Hematopoietic multipotent progenitor cell treated with erythropoietin and hydrocortisone succinate and interleukin-3 and kit ligand, for 6 days (in vitro differentiated cells): Measurements from ENCODE around the gene AGMO.

Source experiments
- DNase-seq: peaks from one replicate; pipeline ENCODE4 v3.0.0-alpha.2; 2015

Gene AGMO

DNA sequence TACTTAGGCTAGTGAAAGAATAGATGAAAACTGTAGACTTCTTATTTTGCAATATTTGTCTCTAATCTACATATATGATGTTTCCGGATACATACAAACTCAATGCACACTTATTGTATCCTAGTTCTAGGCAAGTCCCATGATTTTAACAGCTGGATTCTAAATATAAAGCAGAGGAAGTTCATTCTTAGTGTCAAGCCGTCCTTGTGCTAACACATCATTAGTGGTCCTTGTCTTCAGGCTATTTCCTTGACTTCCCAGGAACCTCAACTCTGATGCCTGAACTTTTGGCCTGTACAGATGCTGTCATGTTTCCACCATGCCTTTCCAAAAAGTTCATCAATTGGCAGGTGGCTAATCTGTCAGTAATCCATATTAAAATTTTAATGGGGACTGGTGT, 357.4 kb downstream of the AGMO start:
- DNase-seq, result no peak

DNA sequence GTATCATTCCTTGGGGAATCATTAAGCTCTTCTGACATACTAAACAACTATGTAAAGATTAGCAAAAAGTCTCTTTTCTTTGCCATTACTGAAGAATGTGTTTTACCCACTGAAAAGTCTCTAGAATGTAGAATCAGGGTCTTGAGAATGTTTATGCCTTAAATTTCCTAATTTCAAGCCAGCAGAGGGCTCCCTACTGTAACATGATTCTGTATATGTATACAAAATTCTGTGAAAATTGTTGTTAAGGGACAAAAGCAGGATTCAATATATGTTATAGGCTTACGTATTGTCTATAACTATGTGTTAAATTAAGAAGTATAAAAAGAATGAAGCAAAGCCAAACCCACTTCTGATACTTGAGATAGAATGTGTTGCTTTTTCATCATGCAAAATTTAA, 362.3 kb downstream of the AGMO start:
- DNase-seq, result peak; percentile 55

DNA sequence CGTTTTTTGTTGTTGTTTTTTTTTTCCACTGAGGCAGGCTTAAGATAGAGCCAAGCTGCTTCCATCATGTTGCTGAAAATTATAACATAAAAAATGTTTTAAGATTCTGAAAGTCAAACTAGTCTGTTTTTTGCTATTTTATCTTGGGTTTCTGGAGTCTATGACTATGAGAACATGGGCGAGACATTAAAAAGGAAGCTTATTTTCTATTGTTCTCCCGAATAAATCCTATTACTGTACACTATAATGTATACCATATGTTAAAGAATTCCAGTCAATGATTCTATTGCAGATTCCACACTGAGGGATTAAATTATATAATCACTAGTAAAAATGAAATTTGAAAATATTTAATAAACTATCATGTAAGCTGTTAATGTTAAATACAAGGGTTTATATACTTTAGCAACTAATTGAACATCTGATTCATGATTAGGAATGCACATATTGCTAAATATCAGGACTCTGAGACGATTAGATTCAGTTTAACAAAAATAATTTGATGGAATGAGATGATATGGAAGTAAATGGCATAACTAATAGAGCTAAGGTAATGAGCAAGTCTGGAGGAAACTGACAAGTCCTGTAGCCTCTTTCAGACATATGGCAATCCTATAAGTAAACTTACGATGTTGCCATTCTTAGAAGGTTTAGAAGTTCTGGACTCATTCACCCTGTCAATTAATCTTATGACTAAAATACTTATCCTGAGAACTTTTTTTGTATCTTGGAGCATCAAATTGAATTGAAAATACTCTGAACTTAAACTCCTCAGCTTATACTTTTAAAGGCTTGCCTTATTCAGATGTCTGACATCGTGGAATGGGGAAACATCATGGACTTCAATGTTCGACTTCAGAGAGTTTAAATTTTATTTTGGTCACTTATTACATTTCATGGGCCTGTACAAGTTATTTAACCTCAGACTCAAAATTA, 364.5 kb downstream of the AGMO start:
- DNase-seq, result no peak

DNA sequence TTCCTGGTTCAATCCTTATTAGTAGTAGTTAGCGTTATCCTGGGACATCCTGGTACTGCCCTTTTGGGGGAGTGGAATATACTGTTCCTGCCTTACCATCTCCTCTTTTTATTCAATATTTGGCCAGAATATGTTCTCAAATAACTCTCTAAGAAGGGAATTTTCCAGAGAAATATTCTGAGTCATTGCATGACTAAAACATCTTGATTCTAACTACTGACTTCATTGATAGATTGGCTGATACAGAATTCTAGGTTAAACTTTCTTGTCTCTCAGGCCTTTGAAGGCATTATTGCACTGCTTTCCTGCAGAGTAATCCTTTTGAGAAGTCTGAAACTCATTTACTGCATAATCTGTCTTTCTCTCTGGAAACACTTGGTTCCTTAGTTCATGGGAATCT, 383.8 kb downstream of the AGMO start:
- no peak for DNase-seq

DNA sequence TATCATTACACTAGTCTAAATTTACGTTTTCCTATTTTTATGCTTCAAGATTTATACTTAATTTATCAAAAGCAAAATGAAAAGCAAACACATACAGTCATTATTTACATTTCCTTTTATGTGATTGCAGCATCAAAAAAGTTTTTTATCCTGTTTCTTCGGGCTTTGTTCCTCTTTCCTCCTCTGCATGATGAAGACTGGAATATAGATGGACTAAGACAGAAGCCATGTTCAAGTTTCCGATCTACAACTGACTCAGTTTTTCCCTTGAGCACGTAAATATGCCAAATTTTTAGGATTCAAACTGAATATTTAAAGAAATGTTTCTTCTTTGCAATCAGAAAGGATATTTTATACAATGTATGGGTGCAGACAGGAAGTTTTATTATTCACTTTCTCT, 385.7 kb downstream of the AGMO start:
- no peak for DNase-seq

DNA sequence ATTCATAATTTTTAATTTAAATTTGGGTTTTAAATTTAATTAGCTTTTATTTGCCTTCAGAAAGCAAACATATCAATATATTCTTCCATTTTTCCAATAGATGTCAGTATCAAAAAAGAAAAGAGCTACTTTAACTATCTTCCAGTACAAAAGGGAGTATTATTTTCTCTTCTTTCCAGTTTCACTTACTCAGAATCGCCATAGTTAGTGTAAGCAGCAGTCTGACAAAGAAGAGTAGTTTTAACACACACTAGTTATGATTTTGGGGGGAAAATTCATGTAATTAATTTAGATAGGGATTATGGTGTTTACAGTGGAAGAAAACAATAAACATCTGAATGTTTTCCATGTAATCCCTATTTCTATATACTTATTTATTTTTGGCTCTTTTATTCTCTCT, 386.7 kb downstream of the AGMO start:
- DNase-seq, result no peak

DNA sequence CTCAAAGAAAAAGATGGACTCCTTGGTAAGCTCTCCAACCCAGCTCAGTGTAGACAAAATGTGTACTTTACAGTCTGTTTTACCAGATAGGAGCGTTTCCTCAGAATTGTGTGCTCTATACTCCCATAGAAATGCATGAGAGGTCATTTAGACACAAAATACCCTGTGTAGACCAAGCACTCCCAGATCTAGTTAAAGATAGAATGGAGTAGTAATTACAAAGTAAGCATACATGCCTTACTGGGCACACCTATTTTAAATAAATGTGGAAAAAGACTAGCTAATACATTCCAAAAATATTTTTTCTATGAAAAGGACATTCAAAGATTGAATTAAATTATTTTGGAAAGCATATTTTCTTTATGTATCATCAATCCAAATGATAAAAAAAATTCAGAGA, 387.3 kb downstream of the AGMO start:
- DNase-seq, result no peak

DNA sequence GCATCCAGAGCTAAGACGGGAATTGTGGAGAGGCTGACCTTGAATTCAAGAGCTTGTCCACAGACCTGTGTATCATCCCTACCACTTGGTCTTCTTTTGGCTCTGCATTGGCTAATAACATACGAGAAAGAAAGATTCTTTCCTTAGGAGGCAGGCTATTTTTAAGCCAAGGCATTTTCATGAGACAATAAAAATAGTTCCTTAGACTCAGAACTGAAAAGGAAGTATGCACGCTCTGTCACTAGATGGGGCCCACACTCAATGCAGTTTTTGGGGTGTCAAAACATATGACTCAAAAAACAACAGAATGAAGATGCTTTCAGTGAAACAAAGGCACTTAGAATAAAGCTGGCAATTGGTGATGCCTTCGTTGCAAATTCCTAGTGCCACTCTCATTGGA, 393.3 kb downstream of the AGMO start:
- peak; percentile 6 for DNase-seq

DNA sequence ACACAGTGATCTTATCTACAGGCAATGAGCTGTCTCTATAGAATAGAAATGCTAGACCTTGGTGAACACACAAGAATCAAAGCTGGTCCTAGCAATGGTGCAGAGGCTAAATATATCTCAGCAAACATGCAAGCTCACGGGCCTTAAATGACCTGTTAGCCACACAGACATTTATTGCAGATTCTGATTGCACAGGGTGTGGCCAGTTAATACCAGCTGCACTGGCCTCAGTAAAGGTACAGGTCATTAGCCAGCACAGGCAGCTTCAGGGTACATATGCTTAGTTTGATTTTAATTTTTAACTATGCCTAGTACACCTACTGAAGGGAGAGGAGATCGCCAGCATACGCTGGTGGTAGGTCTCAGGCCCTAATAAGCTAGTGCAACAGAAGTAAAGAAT, 393.9 kb downstream of the AGMO start:
- no peak for DNase-seq

DNA sequence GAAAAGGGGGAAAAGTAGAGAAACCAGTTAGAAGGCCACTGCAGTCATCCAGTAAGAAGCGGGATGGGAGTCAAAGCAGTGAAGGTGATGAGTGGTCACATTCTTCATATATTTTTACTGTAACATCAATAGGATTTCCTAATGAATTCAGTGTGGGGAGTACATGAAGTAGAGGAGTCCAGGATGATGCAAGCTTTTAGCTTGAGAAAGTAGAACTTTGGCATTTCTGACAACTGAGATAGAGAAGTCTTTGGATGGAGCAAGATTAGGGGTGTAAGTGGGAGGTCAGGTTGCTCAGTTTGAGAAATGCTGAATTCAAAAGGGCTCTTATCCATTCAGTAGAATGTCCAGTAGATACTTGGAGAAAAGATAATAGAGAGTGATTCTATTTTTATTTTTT, 395.2 kb downstream of the AGMO start:
- DNase-seq, result no peak

DNA sequence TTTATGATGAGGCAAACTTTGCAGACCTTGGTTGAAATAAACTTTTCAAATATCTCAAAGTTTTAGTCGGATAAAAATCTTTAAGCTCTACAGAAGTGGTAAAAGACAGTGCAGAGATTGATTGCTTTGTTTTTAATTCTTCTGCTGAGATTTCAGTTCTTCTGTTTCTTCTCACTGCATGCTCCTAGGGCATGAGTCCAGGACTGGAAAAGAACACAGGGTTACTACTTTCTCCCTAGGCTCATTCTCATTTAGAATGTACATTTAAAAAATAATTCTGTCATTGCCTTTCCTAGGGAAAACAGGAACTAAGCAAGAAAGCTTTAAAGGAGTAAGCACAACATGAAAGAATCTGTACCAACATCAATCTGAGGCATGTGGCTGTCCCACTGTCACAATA, 402.6 kb downstream of the AGMO start:
- DNase-seq, result no peak

DNA sequence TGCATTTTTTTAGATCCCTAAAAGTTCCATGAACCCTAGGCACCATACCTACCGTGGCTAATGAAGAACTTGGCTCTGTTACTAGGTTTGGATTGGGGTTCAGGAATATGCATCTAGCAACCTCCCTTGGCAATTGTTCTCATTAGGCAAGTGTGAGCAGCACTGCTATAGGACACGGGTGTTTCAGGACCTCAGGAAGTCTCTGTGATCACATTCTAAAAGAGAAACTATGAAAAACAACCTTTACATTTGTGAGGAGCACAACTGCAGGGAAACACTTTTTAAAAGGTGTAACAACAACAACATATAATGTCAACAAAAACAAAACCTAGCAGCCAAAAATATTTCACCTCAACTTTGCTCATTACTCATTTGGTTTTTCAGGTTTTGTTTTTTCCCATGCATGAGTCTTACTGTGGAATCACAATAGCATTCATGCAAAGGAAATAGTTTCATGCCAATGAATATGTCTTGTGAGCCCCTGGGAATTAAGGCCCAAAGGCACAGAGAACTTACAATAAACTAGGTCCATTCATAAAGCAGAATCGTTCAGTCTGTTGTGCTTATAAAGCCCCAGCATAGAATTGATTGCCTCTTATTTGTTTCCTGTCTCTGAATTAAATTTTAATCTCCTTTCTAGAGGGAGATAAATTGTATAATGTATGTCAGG, 403.5 kb downstream of the AGMO start:
- DNase-seq, result no peak
